Measurements from ENCODE around the gene TSC22D1.
"Not testable (repeated sequence)": the region's sequence is repeated elsewhere in the genome, so short reads cannot be mapped to it uniquely, and the experiment has no call there.

Gene TSC22D1

GRCh38 chr13:44573071-44573470 is 3.1 kb downstream of the TSC22D1 start:
- no peak for DNase-seq (ENCODE audit: low read depth)

- no peak for DNase-seq (ENCODE audit: low read depth)
Observed at GRCh38 chr13:44566601-44567000, 9.5 kb downstream of the TSC22D1 start.

- no peak for DNase-seq (ENCODE audit: low read depth)
Observed at GRCh38 chr13:44565881-44566280, 10.2 kb downstream of the TSC22D1 start.

- DNase-seq (ENCODE audit: low read depth): no peak
Observed at GRCh38 chr13:44564936-44565335, 11.2 kb downstream of the TSC22D1 start.

- DNase-seq (ENCODE audit: low read depth): not testable (repeated sequence)
Observed at GRCh38 chr13:44562853-44563252, 13.3 kb downstream of the TSC22D1 start.

- DNase-seq (ENCODE audit: low read depth): no peak
Observed at GRCh38 chr13:44561351-44561750, 14.8 kb downstream of the TSC22D1 start.

GRCh38 chr13:44557986-44558385 is 18.1 kb downstream of the TSC22D1 start:
- DNase-seq (ENCODE audit: low read depth): no peak

GRCh38 chr13:44555207-44555606 is 20.9 kb downstream of the TSC22D1 start:
- DNase-seq (ENCODE audit: low read depth): no peak

- no peak for DNase-seq (ENCODE audit: low read depth)
Observed at GRCh38 chr13:44549476-44549875, 26.7 kb downstream of the TSC22D1 start.

- no peak for DNase-seq (ENCODE audit: low read depth)
Observed at GRCh38 chr13:44546164-44546563, 30.0 kb downstream of the TSC22D1 start.

- DNase-seq (ENCODE audit: low read depth): no peak
Observed at GRCh38 chr13:44543369-44543768, 32.8 kb downstream of the TSC22D1 start.

GRCh38 chr13:44542361-44542760 is 33.8 kb downstream of the TSC22D1 start:
- no peak for DNase-seq (ENCODE audit: low read depth)

GRCh38 chr13:44541601-44542000 is 34.5 kb downstream of the TSC22D1 start:
- no peak for DNase-seq (ENCODE audit: low read depth)

GRCh38 chr13:44540761-44541434 is 35.2 kb downstream of the TSC22D1 start:
- no peak for DNase-seq (ENCODE audit: low read depth)

- no peak for DNase-seq (ENCODE audit: low read depth)
Observed at GRCh38 chr13:44537248-44537647, 38.9 kb downstream of the TSC22D1 start.

- peak; percentile 55 for DNase-seq (ENCODE audit: low read depth)
Observed at GRCh38 chr13:44523146-44524015, 52.7 kb downstream of the TSC22D1 start.

- no peak for DNase-seq (ENCODE audit: low read depth)
Observed at GRCh38 chr13:44519642-44520041, 56.5 kb downstream of the TSC22D1 start.

GRCh38 chr13:44516771-44517170 is 59.4 kb downstream of the TSC22D1 start:
- DNase-seq (ENCODE audit: low read depth): no peak

GRCh38 chr13:44514278-44514677 is 61.9 kb downstream of the TSC22D1 start:
- no peak for DNase-seq (ENCODE audit: low read depth)

GRCh38 chr13:44509853-44510252 is 66.3 kb downstream of the TSC22D1 start:
- DNase-seq (ENCODE audit: low read depth): not testable (repeated sequence)

GRCh38 chr13:44508562-44509077 is 67.5 kb downstream of the TSC22D1 start:
- DNase-seq (ENCODE audit: low read depth): no peak

- no peak for DNase-seq (ENCODE audit: low read depth)
Observed at GRCh38 chr13:44507639-44508038, 68.5 kb downstream of the TSC22D1 start.

- DNase-seq (ENCODE audit: low read depth): no peak
Observed at GRCh38 chr13:44506719-44507118, 69.4 kb downstream of the TSC22D1 start.
